GM12875 (cell line): ENCODE data around the gene RASGRF2.

ENCODE experiments used
- H3K4me3 ChIP-seq: one replicate; pipeline ENCODE4 v1.5.1; 2011; ENCODE audit warnings: low read depth, low read length, control low read depth
- TF ChIP-seq, protein P1 (sequence below): IDR thresholded peaks from 2 replicates; pipeline ENCODE4 v1.5.1; 2011; ENCODE audit warnings: low read depth, mild to moderate bottlenecking, control low read depth, inconsistent platforms, low read length, moderate library complexity, borderline replicate concordance; ENCODE audit not compliant: insufficient read depth

RASGRF2 gene

GRCh38 chr5:80951366-80951765 lies 8.8 kb upstream of the RASGRF2 start:
- TF ChIP-seq, protein P1, sequence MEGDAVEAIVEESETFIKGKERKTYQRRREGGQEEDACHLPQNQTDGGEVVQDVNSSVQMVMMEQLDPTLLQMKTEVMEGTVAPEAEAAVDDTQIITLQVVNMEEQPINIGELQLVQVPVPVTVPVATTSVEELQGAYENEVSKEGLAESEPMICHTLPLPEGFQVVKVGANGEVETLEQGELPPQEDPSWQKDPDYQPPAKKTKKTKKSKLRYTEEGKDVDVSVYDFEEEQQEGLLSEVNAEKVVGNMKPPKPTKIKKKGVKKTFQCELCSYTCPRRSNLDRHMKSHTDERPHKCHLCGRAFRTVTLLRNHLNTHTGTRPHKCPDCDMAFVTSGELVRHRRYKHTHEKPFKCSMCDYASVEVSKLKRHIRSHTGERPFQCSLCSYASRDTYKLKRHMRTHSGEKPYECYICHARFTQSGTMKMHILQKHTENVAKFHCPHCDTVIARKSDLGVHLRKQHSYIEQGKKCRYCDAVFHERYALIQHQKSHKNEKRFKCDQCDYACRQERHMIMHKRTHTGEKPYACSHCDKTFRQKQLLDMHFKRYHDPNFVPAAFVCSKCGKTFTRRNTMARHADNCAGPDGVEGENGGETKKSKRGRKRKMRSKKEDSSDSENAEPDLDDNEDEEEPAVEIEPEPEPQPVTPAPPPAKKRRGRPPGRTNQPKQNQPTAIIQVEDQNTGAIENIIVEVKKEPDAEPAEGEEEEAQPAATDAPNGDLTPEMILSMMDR = no peak
- no peak overlapping the region for H3K4me3 ChIP-seq

DNA sequence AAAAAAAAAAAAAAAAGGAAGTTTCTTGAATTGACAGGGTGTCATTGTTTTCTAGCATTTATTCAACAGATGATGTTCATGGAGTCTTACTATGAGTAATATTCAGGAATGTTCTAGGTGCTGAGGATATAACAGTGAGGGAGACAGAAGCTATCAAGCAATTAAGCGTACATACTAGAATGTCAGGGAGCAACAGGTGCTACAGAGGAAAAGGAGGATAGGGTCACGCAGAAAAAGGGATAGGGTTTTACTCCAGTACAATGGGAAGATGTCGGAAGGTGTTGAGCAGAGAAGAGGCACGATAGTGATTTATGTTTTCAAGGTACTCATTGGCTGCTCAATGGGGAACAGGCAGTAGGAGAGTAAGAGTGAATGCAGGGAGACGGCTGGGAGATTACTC lies 6.6 kb upstream of the RASGRF2 start:
- TF ChIP-seq, protein P1 = no peak
- H3K4me3 ChIP-seq = no peak overlapping the region

- TF ChIP-seq, protein P1 = no peak
These were observed 5.0 kb upstream of the RASGRF2 start for GRCh38 chr5:80955082-80955590.

GRCh38 chr5:80956272-80956671 lies 3.9 kb upstream of the RASGRF2 start:
- TF ChIP-seq, protein P1 = no peak
- H3K4me3 ChIP-seq = no peak overlapping the region

More at GRCh38 chr5:80955082-80955590, 5.0 kb upstream of the RASGRF2 start:
- H3K4me3 ChIP-seq = no peak overlapping the region

DNA sequence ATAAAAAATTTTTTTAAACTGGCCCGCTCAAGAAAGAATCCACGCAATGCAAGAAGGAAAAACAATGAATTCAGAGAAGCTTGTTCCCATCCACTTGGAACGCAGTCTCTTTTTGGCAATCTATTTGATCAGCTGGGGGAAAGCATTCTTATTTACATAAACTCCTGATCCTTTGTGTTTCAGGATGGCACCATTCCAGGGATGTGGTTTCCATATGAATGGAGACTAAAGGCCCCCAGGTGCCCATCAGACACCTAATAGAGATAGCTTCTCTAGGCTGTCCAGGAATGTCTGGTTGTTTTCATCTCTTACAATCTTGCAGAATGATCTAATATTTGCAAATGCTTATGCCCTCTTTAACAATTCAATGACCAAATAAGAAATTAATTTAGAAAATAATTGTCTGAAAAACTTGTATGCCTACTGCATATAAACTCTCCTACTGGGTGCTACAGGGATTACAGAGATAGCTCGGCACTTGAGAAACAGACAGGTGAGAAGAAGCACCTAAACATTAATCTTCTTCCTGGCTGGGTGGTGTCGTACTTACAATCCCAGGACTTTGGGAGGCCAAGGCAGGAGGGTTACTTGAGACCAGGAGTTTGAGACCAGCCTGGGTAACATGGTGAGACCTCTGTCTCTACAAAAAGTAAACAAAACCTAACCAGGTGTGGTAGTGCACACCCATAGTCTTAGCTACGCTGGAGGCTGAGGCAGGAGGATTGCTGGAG lies 3.0 kb upstream of the RASGRF2 start:
- no peak overlapping the region for H3K4me3 ChIP-seq
- TF ChIP-seq, protein P1 = no peak

DNA sequence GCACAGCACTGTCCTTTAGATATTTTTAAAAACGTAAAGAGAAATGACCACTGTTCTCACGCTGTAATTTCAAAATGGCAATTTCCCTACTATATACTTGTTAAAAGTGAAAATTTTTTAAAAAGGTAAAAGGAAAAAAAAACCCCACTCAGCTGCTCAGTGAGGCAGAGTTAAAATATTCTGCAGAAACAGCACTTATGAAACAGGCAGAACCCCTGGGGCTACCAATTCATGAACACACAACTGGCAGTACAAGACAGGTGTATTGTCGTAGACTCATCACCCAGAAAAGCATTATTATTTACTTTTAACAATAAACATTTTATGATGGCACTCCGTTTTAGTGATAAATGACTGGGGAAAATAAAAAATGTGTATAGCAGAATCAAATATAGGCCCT lies 1.5 kb upstream of the RASGRF2 start:
- TF ChIP-seq, protein P1 = no peak
- no peak overlapping the region for H3K4me3 ChIP-seq

GRCh38 chr5:80959138-80959537 lies 1.0 kb upstream of the RASGRF2 start:
- H3K4me3 ChIP-seq = no peak overlapping the region
- TF ChIP-seq, protein P1 = no peak
